Skeletal muscle cell (primary cell): ENCODE measurements around the gene GGPS1.
"Not testable (repeated sequence)": the region's sequence is repeated elsewhere in the genome, so short reads cannot be mapped to it uniquely, and the experiment has no call there.

Experiments used
- DNase-seq: peaks from one replicate; pipeline ENCODE4 v3.0.0-alpha.2; 2010; ENCODE audit warnings: low read depth
- H3K4me3 ChIP-seq: 2 replicates; pipeline ENCODE4 v1.5.1; 2011; ENCODE audit warnings: low read depth, mild to moderate bottlenecking, control low read depth, low read length, moderate library complexity

Gene GGPS1

DNA sequence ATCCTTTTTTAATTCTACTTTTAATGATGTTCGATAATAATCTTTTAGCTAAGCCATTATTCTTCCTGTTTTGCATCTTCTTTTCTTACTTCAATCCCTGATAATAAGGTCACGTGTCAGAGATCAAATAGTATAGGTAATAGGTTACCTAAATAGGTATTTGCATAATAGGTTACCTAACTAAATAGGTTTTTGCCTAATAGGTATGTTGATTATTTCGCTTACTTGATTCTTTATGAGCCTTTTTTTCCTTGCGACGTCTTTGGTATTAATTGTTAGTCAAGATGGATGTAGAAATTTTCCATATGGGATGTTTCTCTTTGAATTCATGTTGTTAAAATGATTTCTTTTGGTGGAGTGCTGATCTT lies 2.5 kb downstream of the GGPS1 start:
- no peak for DNase-seq
- peak overlapping the region; percentile 8 for H3K4me3 ChIP-seq

DNA sequence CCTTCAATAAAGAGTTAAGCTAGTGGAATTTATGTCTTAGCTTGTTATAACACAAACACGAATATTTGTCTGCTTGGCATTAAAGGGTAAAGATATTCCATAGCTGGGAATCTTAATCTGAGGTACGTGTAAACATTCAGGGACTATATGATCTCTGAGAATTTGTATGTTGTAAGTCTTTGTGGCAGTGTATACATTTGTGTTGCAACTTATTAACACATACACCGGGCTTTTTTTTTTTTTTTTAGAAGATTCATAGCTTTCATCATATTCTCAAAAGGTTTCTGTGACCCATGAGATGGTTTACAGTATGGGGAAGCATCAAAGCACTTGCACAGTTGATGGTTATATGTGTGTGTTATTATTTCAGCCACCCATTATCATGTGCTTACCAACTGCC lies 3.0 kb downstream of the GGPS1 start:
- no peak for DNase-seq
- no peak overlapping the region for H3K4me3 ChIP-seq

DNA sequence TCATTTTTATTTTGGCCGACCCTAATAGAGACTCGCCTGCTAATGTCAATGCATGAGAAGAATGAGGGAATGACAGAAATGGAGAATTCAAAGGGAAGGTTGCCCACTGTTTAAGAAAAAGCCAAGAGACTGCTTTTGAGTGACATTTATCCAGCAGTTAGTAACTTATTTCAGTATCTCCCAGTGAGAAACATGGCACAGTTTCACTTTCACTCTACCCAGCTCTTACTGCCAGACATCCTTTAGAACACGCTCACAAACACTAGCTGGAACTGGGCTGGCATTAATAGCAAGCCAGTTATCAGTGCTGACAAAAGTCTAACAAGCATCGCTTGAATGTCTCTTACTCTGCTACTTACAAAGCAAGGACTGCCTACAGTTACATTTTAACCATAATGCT lies 8.5 kb downstream of the GGPS1 start:
- DNase-seq = no peak
- H3K4me3 ChIP-seq = no peak overlapping the region

GRCh38 chr1:235339746-235340145 lies 11.4 kb downstream of the GGPS1 start:
- H3K4me3 ChIP-seq = no peak overlapping the region
- no peak for DNase-seq

DNA sequence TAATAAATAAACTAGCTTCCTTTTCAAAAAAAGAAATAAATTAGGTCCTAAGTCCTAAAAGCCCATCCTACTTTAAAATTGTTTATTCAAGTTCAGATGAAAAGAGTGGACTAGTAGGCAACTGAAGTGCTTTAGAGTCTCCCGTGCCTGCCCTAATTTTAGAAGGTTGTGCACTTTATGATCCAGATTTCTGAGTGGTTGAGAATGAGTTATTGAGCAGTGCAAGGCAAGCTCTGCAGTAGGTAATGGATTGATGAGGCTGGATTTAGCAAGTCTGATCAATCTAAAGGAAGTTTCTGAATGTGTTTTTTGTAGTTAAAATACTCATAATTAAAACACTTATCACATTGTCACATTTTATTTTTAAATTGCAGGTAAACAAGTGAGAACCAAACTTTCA lies 13.0 kb downstream of the GGPS1 start:
- no peak overlapping the region for H3K4me3 ChIP-seq
- DNase-seq = no peak

DNA sequence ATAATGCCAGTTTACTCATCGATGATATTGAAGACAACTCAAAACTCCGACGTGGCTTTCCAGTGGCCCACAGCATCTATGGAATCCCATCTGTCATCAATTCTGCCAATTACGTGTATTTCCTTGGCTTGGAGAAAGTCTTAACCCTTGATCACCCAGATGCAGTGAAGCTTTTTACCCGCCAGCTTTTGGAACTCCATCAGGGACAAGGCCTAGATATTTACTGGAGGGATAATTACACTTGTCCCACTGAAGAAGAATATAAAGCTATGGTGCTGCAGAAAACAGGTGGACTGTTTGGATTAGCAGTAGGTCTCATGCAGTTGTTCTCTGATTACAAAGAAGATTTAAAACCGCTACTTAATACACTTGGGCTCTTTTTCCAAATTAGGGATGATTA lies 13.7 kb downstream of the GGPS1 start:
- no peak overlapping the region for H3K4me3 ChIP-seq
- no peak for DNase-seq

- DNase-seq = no peak
- H3K4me3 ChIP-seq = no peak overlapping the region
Measured at GRCh38 chr1:235342471-235342870, 14.1 kb downstream of the GGPS1 start.

- no peak overlapping the region for H3K4me3 ChIP-seq
- no peak for DNase-seq
Measured at GRCh38 chr1:235343726-235344125, 15.4 kb downstream of the GGPS1 start.

GRCh38 chr1:235351441-235351840 lies 23.1 kb downstream of the GGPS1 start:
- H3K4me3 ChIP-seq = no peak overlapping the region
- DNase-seq = no peak

- DNase-seq = no peak
- H3K4me3 ChIP-seq = no peak overlapping the region
Measured at GRCh38 chr1:235351898-235352297, 23.5 kb downstream of the GGPS1 start.

GRCh38 chr1:235357485-235358373 lies 29.4 kb downstream of the GGPS1 start:
- no peak overlapping the region for H3K4me3 ChIP-seq
- DNase-seq = no peak

- DNase-seq = no peak
Measured at GRCh38 chr1:235358899-235359298, 30.5 kb downstream of the GGPS1 start.

GRCh38 chr1:235364189-235364588 lies 35.8 kb downstream of the GGPS1 start:
- not testable (repeated sequence) for DNase-seq, H3K4me3 ChIP-seq

More at GRCh38 chr1:235358899-235359298, 30.5 kb downstream of the GGPS1 start:
- no peak overlapping the region for H3K4me3 ChIP-seq

GRCh38 chr1:235366286-235366685 lies 37.9 kb downstream of the GGPS1 start:
- DNase-seq = no peak
- H3K4me3 ChIP-seq = no peak overlapping the region

DNA sequence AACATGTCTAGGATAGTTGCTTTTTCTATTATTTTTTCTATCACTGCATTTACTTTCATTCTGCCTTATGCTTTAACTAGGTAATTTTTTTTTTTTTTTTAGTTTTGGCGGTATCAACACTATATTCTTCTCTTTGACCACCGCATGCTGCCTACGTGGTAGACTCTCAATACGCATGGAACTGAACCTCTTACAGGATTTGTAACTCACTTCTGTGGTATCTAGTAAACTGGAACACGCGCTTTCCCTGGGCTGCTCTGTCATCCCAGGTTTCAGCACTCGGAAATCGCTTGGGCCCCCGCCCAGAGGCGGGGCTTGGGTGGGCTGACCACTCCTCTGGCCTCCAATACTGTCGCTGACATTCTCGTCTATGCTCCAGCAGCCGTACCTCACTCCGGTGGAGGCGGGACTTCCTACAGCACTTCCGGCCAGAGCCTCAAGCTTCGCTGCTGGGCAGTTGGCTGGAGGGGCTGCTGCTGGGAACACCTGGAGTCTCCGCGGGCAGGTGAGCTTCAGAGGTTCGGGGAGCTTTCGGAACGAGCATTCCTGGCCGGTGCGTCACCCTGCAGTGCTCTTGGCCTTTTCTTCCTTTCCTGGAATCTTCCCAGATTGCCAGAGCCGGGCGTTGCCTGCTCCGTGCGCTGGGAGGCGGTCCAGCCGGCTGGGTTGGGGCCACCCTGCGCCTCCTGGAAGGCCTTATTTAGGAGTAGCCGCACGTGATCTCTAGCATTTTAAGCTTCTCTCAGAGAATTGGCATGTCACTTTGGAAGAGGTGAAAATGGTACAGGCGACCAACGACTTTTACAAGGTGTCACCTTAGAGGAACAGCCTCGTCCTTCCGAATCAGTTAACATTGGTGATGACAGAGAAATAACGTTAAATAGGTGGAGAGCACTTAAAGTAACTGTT lies 38.9 kb downstream of the GGPS1 start, which contains the start of gene TBCE:
TBCE (plus strand) TSS at position 428 of the 909 bp plus-strand sequence. CDS start 12,623 bp downstream, outside the sequence.
- DNase-seq = peak; percentile 92
- H3K4me3 ChIP-seq = peak within 1 kb of the TSS; percentile 82

- peak overlapping the region; percentile 82 for H3K4me3 ChIP-seq
- no peak for DNase-seq
Measured at GRCh38 chr1:235368428-235368827, 40.1 kb downstream of the GGPS1 start.

DNA sequence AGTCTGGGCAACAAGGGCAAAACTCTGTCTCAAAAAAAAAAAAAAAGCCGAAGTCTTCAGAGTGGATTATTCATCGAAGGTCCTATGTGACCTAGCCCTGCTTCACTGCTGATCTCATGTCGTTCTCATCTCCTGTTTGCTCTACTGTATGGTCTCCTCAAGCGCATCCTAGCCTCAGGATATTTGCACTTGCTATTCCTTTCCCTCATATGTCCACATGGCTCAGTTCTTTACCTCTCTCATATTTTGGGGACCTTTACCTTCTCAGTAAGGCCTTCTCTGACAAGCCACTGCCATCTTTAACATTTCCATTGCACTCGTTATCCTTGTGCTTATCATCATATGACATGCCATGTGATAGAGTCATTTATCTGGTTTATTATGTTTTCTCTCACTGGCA lies 41.4 kb downstream of the GGPS1 start:
- H3K4me3 ChIP-seq = no peak overlapping the region
- DNase-seq = no peak

- no peak overlapping the region for H3K4me3 ChIP-seq
- no peak for DNase-seq
Measured at GRCh38 chr1:235375919-235376605, 47.7 kb downstream of the GGPS1 start.

GRCh38 chr1:235378134-235378735 lies 49.9 kb downstream of the GGPS1 start:
- H3K4me3 ChIP-seq, DNase-seq: not testable (repeated sequence)
